PFSK-1 (cell line): ENCODE measurements around the gene P4HA3.

Experiments used
- FOXP2 ChIP-seq: optimal IDR thresholded peaks from 2 replicates; pipeline ENCODE3; 2011; ENCODE audit warnings: borderline replicate concordance, control low read depth, inconsistent platforms; ENCODE audit not compliant: insufficient read depth; ENCODE audit errors: extremely low read length, extremely low read depth
- POLR2AphosphoS5 ChIP-seq: IDR thresholded peaks from 2 replicates; pipeline ENCODE4 v1.6.1; 2012; ENCODE audit warnings: low read depth, mild to moderate bottlenecking, control low read depth, low read length, moderate library complexity
- SIN3A ChIP-seq: IDR thresholded peaks from 2 replicates; pipeline ENCODE4 v1.6.1; 2012; ENCODE audit warnings: mild to moderate bottlenecking, low read length, moderate library complexity, borderline replicate concordance; ENCODE audit not compliant: insufficient read depth
- TAF1 ChIP-seq: IDR thresholded peaks from 2 replicates; pipeline ENCODE4 v1.6.1; 2012; ENCODE audit warnings: low read length, control low read depth, borderline replicate concordance; ENCODE audit not compliant: insufficient read depth
- TF ChIP-seq, protein P1 (sequence below), 2 experiments: IDR thresholded peaks; 2 replicates each; pipeline versions ENCODE4 v1.6.1 to v1.8.0; 2011 to 2012; ENCODE audit warnings: low read depth in 2 of 2, low read length in 2 of 2, control low read depth in 1 of 2, inconsistent platforms in 1 of 2, mild to moderate bottlenecking in 1 of 2, moderate library complexity in 1 of 2; ENCODE audit not compliant: insufficient read depth in 1 of 2

The P4HA3 gene

DNA sequence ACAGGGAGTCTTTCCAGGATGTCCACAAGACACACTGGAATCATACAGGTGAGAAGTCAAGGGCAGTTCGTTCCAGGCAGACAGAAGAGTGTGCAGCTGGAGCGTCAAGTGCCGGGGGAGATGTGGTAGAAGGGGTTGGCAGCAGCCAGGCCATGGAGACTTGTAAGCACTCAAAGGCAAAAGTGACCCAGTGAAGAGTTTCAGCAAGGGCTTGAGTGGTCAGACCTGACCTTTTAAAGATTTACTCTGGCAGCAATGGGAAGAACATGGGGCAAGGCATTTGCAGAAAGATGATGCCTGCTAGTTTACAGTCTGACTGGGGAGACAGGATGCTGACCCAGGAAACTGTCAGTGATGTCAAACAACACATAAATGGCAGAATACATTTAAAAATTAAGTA is 29.0 kb downstream of the P4HA3 start:
- TF ChIP-seq, protein P1, sequence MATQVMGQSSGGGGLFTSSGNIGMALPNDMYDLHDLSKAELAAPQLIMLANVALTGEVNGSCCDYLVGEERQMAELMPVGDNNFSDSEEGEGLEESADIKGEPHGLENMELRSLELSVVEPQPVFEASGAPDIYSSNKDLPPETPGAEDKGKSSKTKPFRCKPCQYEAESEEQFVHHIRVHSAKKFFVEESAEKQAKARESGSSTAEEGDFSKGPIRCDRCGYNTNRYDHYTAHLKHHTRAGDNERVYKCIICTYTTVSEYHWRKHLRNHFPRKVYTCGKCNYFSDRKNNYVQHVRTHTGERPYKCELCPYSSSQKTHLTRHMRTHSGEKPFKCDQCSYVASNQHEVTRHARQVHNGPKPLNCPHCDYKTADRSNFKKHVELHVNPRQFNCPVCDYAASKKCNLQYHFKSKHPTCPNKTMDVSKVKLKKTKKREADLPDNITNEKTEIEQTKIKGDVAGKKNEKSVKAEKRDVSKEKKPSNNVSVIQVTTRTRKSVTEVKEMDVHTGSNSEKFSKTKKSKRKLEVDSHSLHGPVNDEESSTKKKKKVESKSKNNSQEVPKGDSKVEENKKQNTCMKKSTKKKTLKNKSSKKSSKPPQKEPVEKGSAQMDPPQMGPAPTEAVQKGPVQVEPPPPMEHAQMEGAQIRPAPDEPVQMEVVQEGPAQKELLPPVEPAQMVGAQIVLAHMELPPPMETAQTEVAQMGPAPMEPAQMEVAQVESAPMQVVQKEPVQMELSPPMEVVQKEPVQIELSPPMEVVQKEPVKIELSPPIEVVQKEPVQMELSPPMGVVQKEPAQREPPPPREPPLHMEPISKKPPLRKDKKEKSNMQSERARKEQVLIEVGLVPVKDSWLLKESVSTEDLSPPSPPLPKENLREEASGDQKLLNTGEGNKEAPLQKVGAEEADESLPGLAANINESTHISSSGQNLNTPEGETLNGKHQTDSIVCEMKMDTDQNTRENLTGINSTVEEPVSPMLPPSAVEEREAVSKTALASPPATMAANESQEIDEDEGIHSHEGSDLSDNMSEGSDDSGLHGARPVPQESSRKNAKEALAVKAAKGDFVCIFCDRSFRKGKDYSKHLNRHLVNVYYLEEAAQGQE (IDR thresholded peaks at IDR 0.05; ENCODE audit: insufficient read depth in 1 of 2, low read depth in 2 of 2, low read length in 2 of 2) = no peak
- no peak for TF ChIP-seq TAF1
- no peak for TF ChIP-seq FOXP2
- TF ChIP-seq SIN3A = no peak
- TF ChIP-seq POLR2AphosphoS5 = no peak

DNA sequence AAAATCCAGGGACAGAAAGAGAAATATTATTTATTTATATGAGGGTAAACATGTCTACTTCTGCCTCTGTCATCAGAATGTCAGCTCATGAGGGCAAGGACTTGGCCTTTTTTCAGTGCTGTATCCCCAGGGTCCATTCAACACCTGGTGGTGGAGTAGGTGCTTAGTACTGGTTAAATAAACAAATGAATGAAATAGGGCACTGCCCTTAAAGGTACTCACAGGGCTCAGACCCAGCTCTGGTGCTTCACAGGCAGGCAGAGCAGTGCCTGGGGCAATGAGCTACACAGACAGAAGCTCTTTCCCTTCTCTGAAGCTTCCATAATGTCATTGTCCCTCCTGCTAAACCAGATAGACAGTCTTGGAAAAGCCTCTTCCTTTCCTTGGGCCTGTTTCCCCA is 30.9 kb downstream of the P4HA3 start:
- TF ChIP-seq TAF1 = no peak
- TF ChIP-seq, protein P1 (IDR thresholded peaks at IDR 0.05; ENCODE audit: insufficient read depth in 1 of 2, low read depth in 2 of 2, low read length in 2 of 2) = no peak
- no peak for TF ChIP-seq SIN3A
- no peak for TF ChIP-seq POLR2AphosphoS5
- TF ChIP-seq FOXP2 = no peak

DNA sequence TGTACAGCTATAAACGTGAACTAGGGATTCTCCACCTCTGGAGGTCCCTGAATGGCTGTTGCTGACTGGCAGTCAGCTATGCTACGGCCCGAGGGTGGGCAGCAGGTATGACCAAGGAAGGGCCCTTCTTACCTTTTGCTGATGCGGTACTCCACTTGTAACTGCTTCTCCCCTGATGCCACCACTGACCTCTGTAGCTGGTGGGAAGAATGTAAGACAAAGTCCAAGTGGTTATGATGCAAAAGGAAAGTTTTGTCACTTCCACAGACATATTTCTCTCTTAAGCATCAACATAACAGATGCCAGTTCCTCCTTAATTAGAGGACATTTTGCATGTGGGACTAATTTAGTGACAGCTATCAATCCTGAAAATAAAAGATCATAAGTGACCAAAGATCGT is 32.2 kb downstream of the P4HA3 start:
- TF ChIP-seq TAF1 (no peak), FOXP2 (no peak), SIN3A (no peak), POLR2AphosphoS5 (no peak)
- TF ChIP-seq, protein P1 (IDR thresholded peaks at IDR 0.05; ENCODE audit: insufficient read depth in 1 of 2, low read depth in 2 of 2, low read length in 2 of 2) = no peak

DNA sequence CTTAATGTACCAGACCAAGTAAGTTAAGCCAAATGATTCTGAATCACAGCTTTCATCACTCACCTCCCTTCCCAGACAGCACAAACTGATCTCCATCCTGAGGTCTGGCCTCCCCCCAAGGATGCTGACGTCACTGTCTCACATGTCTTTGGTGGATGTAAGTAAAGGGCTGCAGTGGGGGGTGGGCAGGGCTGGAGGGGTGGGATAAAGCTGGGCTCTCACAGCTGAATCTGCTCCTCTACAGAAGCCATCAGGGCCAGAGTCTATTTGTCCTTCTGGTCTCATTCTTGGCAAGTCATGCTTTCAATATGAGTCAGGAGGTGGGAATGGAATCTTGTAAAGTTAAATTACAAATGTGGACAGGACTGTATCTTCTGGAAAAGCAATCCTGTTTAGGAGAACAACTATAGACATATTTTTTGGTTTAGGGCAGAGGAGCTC is 32.7 kb downstream of the P4HA3 start:
- TF ChIP-seq FOXP2 = peak; percentile 38
- TF ChIP-seq, protein P1 (IDR thresholded peaks at IDR 0.05; ENCODE audit: insufficient read depth in 1 of 2, low read depth in 2 of 2, low read length in 2 of 2) = no peak

DNA sequence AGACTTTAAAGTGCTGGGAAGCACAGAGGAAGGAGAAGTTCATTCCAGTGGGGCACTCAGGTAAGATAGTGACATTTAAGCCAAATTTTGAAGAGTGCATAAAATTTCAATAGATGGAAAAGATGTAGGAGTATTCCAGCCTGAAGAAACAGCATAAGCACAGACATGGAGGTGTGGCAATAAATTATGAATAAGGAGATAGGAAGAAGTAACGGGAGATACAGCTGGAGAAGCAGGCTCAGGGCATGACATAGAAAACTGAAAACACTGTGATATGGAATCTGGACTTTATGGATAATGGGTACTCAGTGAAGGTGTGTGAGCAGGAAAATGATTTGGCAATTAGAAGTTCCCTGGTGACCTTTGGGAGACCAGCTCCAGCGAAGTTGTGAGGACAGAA is 33.3 kb downstream of the P4HA3 start:
- TF ChIP-seq SIN3A (no peak), FOXP2 (no peak), POLR2AphosphoS5 (no peak), TAF1 (no peak)
- TF ChIP-seq, protein P1 (IDR thresholded peaks at IDR 0.05; ENCODE audit: insufficient read depth in 1 of 2, low read depth in 2 of 2, low read length in 2 of 2) = no peak
